ENCODE results near the gene ATP10D.

- TF ChIP-seq EZH2phosphoT487 (IDR thresholded peaks at IDR 0.05; ENCODE audit: borderline replicate concordance, low read depth, low read length) = no peak
- TF ChIP-seq CTCF (conservative IDR thresholded peaks at IDR 0.05; ENCODE audit: low read length) = no peak
Observed at GRCh38 chr4:47519239-47519883, 34.3 kb downstream of the ATP10D start.
